WTC11 (cell line): Measurements from ENCODE around the gene NBAS. TPM values are rescaled to one million over a fixed set of nuclear protein-coding genes. Genes with fewer than 3 reads are reported as not detected.

Source experiments
- ATAC-seq: fragments of 200-7000 bp; cut with Tn5 transposase; 2 replicates; pipeline ENCODE4 v1.10.0; 2021; ENCODE audit warnings: mild to moderate bottlenecking, moderate library complexity
- CTCF ChIA-PET: fragments of 300-600 bp; sonication (Branson Sonifier 250); formaldehyde crosslinking; loops from one replicate; lab custom pipeline; 2021; ENCODE audit warnings: antibody characterized with exemption; lab: Charles Lee
- POLR2A ChIA-PET: fragments of 350-600 bp; sonication (Branson Sonifier 250); formaldehyde crosslinking; loops from one replicate; lab custom pipeline; 2021; ENCODE audit warnings: antibody characterized with exemption; lab: Charles Lee
- DNase-seq: peaks from one replicate; pipeline ENCODE4 v3.0.0; 2021; ENCODE audit warnings: low spot score
- H3K27ac Mint-ChIP-seq: 2 replicates; pipeline ENCODE4 v1.8.0; 2021; ENCODE audit warnings: mixed read lengths
- H3K27me3 Mint-ChIP-seq: 2 replicates; pipeline ENCODE4 v1.8.0; 2021; ENCODE audit warnings: low read depth, mild to moderate bottlenecking, moderate library complexity, mixed read lengths
- H3K36me3 Mint-ChIP-seq: 2 replicates; pipeline ENCODE4 v1.8.0; 2021; ENCODE audit warnings: mixed read lengths
- H3K4me1 Mint-ChIP-seq: 2 replicates; pipeline ENCODE4 v1.8.0; 2022; ENCODE audit warnings: mixed read lengths
- H3K4me3 Mint-ChIP-seq: 2 replicates; pipeline ENCODE4 v1.8.0; 2021; ENCODE audit warnings: mild to moderate bottlenecking, moderate library complexity, mixed read lengths
- H3K9me3 Mint-ChIP-seq: 2 replicates; pipeline ENCODE4 v1.8.0; 2021; ENCODE audit warnings: mixed read lengths
- ATF1 ChIP-seq: sonication (generic); formaldehyde crosslinking; IDR thresholded peaks from 2 replicates; pipeline ENCODE4 v1.8.1; 2023; ENCODE audit warnings: mild to moderate bottlenecking, moderate library complexity, missing genetic modification reagents
- CBFB ChIP-seq: sonication (generic); formaldehyde crosslinking; IDR thresholded peaks from 2 replicates; pipeline ENCODE4 v1.8.1; 2022; ENCODE audit warnings: mild to moderate bottlenecking, low read depth, missing genetic modification reagents
- ELF4 ChIP-seq: sonication (generic); formaldehyde crosslinking; IDR thresholded peaks from 2 replicates; pipeline ENCODE4 v1.8.1; 2022; ENCODE audit warnings: low read depth, mild to moderate bottlenecking, moderate library complexity, missing genetic modification reagents
- GABPB1 ChIP-seq: sonication (generic); formaldehyde crosslinking; IDR thresholded peaks from 2 replicates; pipeline ENCODE4 v1.8.1; 2023; ENCODE audit warnings: mild to moderate bottlenecking, missing genetic modification reagents
- IRF2 ChIP-seq: sonication (generic); formaldehyde crosslinking; IDR thresholded peaks from 2 replicates; pipeline ENCODE4 v1.8.0; 2022; ENCODE audit warnings: low read depth, missing genetic modification reagents, borderline replicate concordance
- JAZF1 ChIP-seq: fragments of 250-450 bp; sonication (Bioruptor Pico); IDR thresholded peaks from 2 replicates; pipeline ENCODE4 v1.9.0; 2021; ENCODE audit warnings: moderate library complexity, mild to moderate bottlenecking, inconsistent platforms
- MYBL2 ChIP-seq: sonication (generic); formaldehyde crosslinking; IDR thresholded peaks from 2 replicates; pipeline ENCODE4 v1.8.1; 2023; ENCODE audit warnings: mild to moderate bottlenecking, moderate library complexity, missing genetic modification reagents
- NFE2L1 ChIP-seq: sonication (generic); formaldehyde crosslinking; IDR thresholded peaks from 2 replicates; pipeline ENCODE4 v1.8.1; 2023; ENCODE audit warnings: missing genetic modification reagents
- NR2C2 ChIP-seq: sonication (generic); formaldehyde crosslinking; IDR thresholded peaks from 2 replicates; pipeline ENCODE4 v1.8.0; 2022; ENCODE audit warnings: mild to moderate bottlenecking, missing genetic modification reagents
- SP1 ChIP-seq: sonication (generic); formaldehyde crosslinking; conservative IDR thresholded peaks from 2 replicates; pipeline ENCODE4 v1.8.1; 2022; ENCODE audit warnings: missing genetic modification reagents
- TP53 ChIP-seq: sonication (generic); formaldehyde crosslinking; IDR thresholded peaks from 2 replicates; pipeline ENCODE4 v1.8.1; 2023; ENCODE audit warnings: mild to moderate bottlenecking, missing genetic modification reagents
- ZNF263 ChIP-seq: sonication (generic); formaldehyde crosslinking; IDR thresholded peaks from 2 replicates; pipeline ENCODE4 v1.8.1; 2022; ENCODE audit warnings: low read depth, mild to moderate bottlenecking, moderate library complexity, missing genetic modification reagents
- ZNF317 ChIP-seq: sonication (generic); formaldehyde crosslinking; IDR thresholded peaks from 2 replicates; pipeline ENCODE4 v1.8.1; 2023; ENCODE audit warnings: low read depth, mild to moderate bottlenecking, moderate library complexity, missing genetic modification reagents, borderline replicate concordance
- ZNF396 ChIP-seq: fragments of 250-450 bp; sonication (Bioruptor Pico); IDR thresholded peaks from 2 replicates; pipeline ENCODE4 v1.8.0; 2021; ENCODE audit warnings: mild to moderate bottlenecking, moderate library complexity, borderline replicate concordance
- total RNA-seq: library from RNA; stranded (reverse); gene quantifications from 3 replicates; pipeline ENCODE4 v1.2.3, GENCODE V29; 2021
- TF ChIP-seq, protein P1 (sequence below): sonication (generic); formaldehyde crosslinking; IDR thresholded peaks from 2 replicates; pipeline ENCODE4 v1.8.1; 2022; ENCODE audit warnings: mild to moderate bottlenecking, missing genetic modification reagents, moderate library complexity, borderline replicate concordance
- TF ChIP-seq, protein P2 (sequence below): sonication (generic); formaldehyde crosslinking; IDR thresholded peaks from 2 replicates; pipeline ENCODE4 v1.8.1; 2023; ENCODE audit warnings: mild to moderate bottlenecking, missing genetic modification reagents, moderate library complexity
- TF ChIP-seq, protein P3 (sequence below): sonication (generic); formaldehyde crosslinking; IDR thresholded peaks from 2 replicates; pipeline ENCODE4 v1.8.0; 2023; ENCODE audit warnings: missing genetic modification reagents, mild to moderate bottlenecking, borderline replicate concordance
- TF ChIP-seq, protein P4 (sequence below): sonication (generic); formaldehyde crosslinking; IDR thresholded peaks from 2 replicates; pipeline ENCODE4 v1.8.1; 2022; ENCODE audit warnings: mild to moderate bottlenecking, moderate library complexity, missing genetic modification reagents
- TF ChIP-seq, protein P5 (sequence below): sonication (generic); formaldehyde crosslinking; IDR thresholded peaks from 2 replicates; pipeline ENCODE4 v1.8.1; 2023; ENCODE audit warnings: mild to moderate bottlenecking, missing genetic modification reagents, moderate library complexity

The NBAS gene
- total RNA-seq, 1 experiment from 2014 or later = 32.3 TPM

DNA sequence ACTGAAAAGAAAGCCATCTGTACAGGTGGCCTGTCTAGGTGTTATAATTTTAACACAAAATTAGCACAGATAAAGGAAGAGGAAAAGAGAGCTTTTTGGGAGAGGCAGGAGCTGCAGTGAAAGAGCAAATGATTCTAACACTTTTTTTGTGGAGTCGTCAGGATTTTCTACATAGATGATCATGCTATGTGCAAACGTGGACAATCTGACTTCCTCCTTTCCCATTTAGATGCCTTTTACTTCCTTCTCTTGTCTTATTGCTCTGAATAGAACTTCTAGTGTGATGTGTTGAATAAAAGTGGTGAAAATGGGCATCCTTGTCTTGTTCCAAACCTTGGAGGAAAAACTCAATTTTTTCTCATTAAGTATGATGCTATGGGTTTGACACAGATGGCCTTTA, 334.5 kb downstream of the NBAS start:
- no peaks in the 10 kb centered on the region for H3K4me1 Mint-ChIP-seq

DNA sequence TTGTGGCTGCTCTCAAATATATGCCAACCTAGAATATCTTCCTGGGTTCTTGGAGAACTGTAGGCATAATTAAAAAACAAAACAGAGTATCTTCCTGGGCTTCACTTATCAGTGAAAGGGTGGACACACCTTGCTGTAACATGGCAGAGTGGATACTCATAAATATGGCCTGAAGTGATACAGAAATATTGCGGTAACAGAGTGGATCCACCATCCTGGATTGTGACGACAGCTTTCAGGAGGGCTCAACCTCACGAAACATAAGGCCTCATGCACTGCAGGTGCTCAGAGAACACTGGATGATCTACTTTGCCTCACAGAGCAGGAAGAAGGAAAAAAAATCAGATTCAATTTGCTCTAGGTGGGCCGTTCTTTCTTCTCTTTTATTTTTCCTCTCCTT, 336.0 kb downstream of the NBAS start:
- Mint-ChIP-seq H3K9me3 (peaks cover 15% of the 10 kb centered on the region), H3K27me3 (no peaks in the 10 kb centered on the region), H3K4me3 (no peak overlapping the region), H3K4me1 (no peaks in the 10 kb centered on the region), H3K36me3 (peaks cover 15% of the 10 kb centered on the region), H3K27ac (no peak overlapping the region)
- CTCF ChIA-PET = no interaction called here
- ATAC-seq = no peak
- DNase-seq = no peak
- POLR2A ChIA-PET = no interaction called here
- TF ChIP-seq, protein P1, sequence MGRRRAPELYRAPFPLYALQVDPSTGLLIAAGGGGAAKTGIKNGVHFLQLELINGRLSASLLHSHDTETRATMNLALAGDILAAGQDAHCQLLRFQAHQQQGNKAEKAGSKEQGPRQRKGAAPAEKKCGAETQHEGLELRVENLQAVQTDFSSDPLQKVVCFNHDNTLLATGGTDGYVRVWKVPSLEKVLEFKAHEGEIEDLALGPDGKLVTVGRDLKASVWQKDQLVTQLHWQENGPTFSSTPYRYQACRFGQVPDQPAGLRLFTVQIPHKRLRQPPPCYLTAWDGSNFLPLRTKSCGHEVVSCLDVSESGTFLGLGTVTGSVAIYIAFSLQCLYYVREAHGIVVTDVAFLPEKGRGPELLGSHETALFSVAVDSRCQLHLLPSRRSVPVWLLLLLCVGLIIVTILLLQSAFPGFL (CRISPR knock-in tag) = no peak

More for the DNA sequence above, 334.5 kb downstream of the NBAS start:
- ChIA-PET CTCF (no interaction called here), POLR2A (no interaction called here)
- Mint-ChIP-seq H3K27me3 (no peaks in the 10 kb centered on the region), H3K9me3 (peaks cover 11% of the 10 kb centered on the region), H3K36me3 (peaks cover 11% of the 10 kb centered on the region), H3K4me3 (no peak overlapping the region), H3K27ac (no peak overlapping the region)
- TF ChIP-seq SP1 (CRISPR knock-in tag) (no peak), CBFB (CRISPR knock-in tag) (no peak), ELF4 (CRISPR knock-in tag) (no peak), IRF2 (CRISPR knock-in tag) (no peak), ZNF396 (no peak), ATF1 (no peak), MYBL2 (CRISPR knock-in tag) (no peak), JAZF1 (CRISPR knock-in tag) (no peak), GABPB1 (CRISPR knock-in tag) (no peak), NFE2L1 (CRISPR knock-in tag) (no peak), ZNF263 (CRISPR knock-in tag) (no peak), ZNF317 (no peak), NR2C2 (CRISPR knock-in tag) (no peak), TP53 (CRISPR knock-in tag) (no peak)
- TF ChIP-seq, protein P2, sequence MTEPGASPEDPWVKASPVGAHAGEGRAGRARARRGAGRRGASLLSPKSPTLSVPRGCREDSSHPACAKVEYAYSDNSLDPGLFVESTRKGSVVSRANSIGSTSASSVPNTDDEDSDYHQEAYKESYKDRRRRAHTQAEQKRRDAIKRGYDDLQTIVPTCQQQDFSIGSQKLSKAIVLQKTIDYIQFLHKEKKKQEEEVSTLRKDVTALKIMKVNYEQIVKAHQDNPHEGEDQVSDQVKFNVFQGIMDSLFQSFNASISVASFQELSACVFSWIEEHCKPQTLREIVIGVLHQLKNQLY (CRISPR knock-in tag) = no peak
- TF ChIP-seq, protein P3, sequence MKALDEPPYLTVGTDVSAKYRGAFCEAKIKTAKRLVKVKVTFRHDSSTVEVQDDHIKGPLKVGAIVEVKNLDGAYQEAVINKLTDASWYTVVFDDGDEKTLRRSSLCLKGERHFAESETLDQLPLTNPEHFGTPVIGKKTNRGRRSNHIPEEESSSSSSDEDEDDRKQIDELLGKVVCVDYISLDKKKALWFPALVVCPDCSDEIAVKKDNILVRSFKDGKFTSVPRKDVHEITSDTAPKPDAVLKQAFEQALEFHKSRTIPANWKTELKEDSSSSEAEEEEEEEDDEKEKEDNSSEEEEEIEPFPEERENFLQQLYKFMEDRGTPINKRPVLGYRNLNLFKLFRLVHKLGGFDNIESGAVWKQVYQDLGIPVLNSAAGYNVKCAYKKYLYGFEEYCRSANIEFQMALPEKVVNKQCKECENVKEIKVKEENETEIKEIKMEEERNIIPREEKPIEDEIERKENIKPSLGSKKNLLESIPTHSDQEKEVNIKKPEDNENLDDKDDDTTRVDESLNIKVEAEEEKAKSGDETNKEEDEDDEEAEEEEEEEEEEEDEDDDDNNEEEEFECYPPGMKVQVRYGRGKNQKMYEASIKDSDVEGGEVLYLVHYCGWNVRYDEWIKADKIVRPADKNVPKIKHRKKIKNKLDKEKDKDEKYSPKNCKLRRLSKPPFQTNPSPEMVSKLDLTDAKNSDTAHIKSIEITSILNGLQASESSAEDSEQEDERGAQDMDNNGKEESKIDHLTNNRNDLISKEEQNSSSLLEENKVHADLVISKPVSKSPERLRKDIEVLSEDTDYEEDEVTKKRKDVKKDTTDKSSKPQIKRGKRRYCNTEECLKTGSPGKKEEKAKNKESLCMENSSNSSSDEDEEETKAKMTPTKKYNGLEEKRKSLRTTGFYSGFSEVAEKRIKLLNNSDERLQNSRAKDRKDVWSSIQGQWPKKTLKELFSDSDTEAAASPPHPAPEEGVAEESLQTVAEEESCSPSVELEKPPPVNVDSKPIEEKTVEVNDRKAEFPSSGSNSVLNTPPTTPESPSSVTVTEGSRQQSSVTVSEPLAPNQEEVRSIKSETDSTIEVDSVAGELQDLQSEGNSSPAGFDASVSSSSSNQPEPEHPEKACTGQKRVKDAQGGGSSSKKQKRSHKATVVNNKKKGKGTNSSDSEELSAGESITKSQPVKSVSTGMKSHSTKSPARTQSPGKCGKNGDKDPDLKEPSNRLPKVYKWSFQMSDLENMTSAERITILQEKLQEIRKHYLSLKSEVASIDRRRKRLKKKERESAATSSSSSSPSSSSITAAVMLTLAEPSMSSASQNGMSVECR (CRISPR knock-in tag) = no peak
- TF ChIP-seq, protein P4, sequence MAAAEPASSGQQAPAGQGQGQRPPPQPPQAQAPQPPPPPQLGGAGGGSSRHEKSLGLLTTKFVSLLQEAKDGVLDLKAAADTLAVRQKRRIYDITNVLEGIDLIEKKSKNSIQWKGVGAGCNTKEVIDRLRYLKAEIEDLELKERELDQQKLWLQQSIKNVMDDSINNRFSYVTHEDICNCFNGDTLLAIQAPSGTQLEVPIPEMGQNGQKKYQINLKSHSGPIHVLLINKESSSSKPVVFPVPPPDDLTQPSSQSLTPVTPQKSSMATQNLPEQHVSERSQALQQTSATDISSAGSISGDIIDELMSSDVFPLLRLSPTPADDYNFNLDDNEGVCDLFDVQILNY (CRISPR knock-in tag) = no peak
- TF ChIP-seq, protein P5, sequence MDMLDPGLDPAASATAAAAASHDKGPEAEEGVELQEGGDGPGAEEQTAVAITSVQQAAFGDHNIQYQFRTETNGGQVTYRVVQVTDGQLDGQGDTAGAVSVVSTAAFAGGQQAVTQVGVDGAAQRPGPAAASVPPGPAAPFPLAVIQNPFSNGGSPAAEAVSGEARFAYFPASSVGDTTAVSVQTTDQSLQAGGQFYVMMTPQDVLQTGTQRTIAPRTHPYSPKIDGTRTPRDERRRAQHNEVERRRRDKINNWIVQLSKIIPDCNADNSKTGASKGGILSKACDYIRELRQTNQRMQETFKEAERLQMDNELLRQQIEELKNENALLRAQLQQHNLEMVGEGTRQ (CRISPR knock-in tag) = no peak
- DNase-seq = no peak
- no peak for ATAC-seq
